ENCODE data around the gene ECT2L. TPM values are rescaled to one million over a fixed set of nuclear protein-coding genes. Genes with fewer than 3 reads are reported as not detected.

ECT2L gene
- total RNA-seq, 1 experiment from 2014 or later, result not detected

DNA sequence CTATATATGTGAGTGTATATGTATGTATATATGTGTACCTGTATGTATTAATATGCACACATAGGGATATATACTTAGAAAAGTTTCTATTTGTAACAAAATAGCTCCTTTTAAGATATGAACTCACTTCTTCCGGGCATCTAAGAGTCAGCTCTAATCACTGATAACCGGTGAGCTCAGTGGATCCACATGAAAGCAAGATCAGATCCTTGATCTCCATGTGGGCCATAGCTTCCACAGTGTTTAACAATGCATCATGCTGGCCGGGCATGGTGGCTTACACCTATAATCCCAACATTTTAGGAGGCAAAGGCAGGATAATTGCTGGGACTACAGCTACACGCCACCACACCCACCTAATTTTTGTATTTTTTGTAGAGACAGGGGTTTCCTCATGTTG is 52.6 kb downstream of the ECT2L start:
- H2AFZ ChIP-seq (ENCODE audit: low read length), result no peak overlapping the region
- H3K4me1 ChIP-seq (ENCODE audit: insufficient read depth, low read length), result no peaks in the 10 kb centered on the region
- no peak overlapping the region for H3K4ac ChIP-seq (ENCODE audit: low read depth, low read length)
- no peak overlapping the region for H3K27ac ChIP-seq (ENCODE audit: insufficient read length, low read depth, low read length)
- no peak overlapping the region for H2BK5ac ChIP-seq (ENCODE audit: insufficient read length, low read length)
- no CpG with 5 or more reads among the region's 4 CpGs for WGBS (ENCODE audit: extremely low coverage, insufficient read length, low lambda C conversion rate)
- no peaks in the 10 kb centered on the region for H3K9me3 ChIP-seq (ENCODE audit: control insufficient read depth, low read depth, low read length)
- DNase-seq, result no peak
- no peak overlapping the region for H4K5ac ChIP-seq (ENCODE audit: insufficient read length, low read depth, low read length)
- no peaks in the 10 kb centered on the region for H3K9me3 Mint-ChIP-seq
- no peaks in the 10 kb centered on the region for H3K23me2 ChIP-seq (ENCODE audit: insufficient read length, low read depth, low read length, poor library complexity, severe bottlenecking)
- no peak overlapping the region for H3K4me2 ChIP-seq (ENCODE audit: insufficient read depth, insufficient read length, low read length)
- no peaks in the 10 kb centered on the region for H4K20me1 ChIP-seq (ENCODE audit: control insufficient read depth, insufficient read depth, insufficient read length)
- H3T11ph ChIP-seq (ENCODE audit: low read length), result no peak overlapping the region
- no peak overlapping the region for H3K56ac ChIP-seq (ENCODE audit: insufficient read length, low read depth, low read length)
- H3K4me1 Mint-ChIP-seq, result peaks cover 7 to 8% of the 10 kb centered on the region in 2 experiments
- H2AK5ac ChIP-seq (ENCODE audit: insufficient read length, low read length), result no peak overlapping the region
- H3K27ac Mint-ChIP-seq, result no peak overlapping the region
- H4K91ac ChIP-seq (ENCODE audit: insufficient read length, low read depth, low read length), result no peak overlapping the region
- no peak overlapping the region for H2BK12ac ChIP-seq (ENCODE audit: insufficient read length, low read depth, low read length)
- no peaks in the 10 kb centered on the region for H3K36me3 Mint-ChIP-seq (ENCODE audit: insufficient read depth in 1 of 3, low read depth in 3 of 3)
- H3K79me1 ChIP-seq (ENCODE audit: insufficient read depth, low read depth, low read length, poor library complexity, severe bottlenecking), result no peaks in the 10 kb centered on the region
- no peak overlapping the region for H2BK20ac ChIP-seq (ENCODE audit: low read depth, low read length, poor library complexity, severe bottlenecking)
- H3K4me3 Mint-ChIP-seq, result no peak overlapping the region
- H3K27me3 ChIP-seq (ENCODE audit: insufficient read depth, low read length), result no peaks in the 10 kb centered on the region
- no peaks in the 10 kb centered on the region; the same call in none of the 2 replicates for H3K27me3 Mint-ChIP-seq (ENCODE audit: low read depth)
- TF ChIP-seq, protein P1, sequence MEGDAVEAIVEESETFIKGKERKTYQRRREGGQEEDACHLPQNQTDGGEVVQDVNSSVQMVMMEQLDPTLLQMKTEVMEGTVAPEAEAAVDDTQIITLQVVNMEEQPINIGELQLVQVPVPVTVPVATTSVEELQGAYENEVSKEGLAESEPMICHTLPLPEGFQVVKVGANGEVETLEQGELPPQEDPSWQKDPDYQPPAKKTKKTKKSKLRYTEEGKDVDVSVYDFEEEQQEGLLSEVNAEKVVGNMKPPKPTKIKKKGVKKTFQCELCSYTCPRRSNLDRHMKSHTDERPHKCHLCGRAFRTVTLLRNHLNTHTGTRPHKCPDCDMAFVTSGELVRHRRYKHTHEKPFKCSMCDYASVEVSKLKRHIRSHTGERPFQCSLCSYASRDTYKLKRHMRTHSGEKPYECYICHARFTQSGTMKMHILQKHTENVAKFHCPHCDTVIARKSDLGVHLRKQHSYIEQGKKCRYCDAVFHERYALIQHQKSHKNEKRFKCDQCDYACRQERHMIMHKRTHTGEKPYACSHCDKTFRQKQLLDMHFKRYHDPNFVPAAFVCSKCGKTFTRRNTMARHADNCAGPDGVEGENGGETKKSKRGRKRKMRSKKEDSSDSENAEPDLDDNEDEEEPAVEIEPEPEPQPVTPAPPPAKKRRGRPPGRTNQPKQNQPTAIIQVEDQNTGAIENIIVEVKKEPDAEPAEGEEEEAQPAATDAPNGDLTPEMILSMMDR (conservative IDR thresholded peaks at IDR 0.05), result no peak
- no peak overlapping the region for H4K8ac ChIP-seq (replicated peaks; ENCODE audit: insufficient read length, low read depth, low read length)
- H3K14ac ChIP-seq (ENCODE audit: insufficient read depth, low read length), result no peak overlapping the region
- H3K23ac ChIP-seq (ENCODE audit: insufficient read length, low read depth, low read length), result no peak overlapping the region
- H3K9ac ChIP-seq (ENCODE audit: extremely low read depth, insufficient read length, low read length), result no peak overlapping the region
- H3K18ac ChIP-seq (ENCODE audit: insufficient read length, low read depth, low read length), result no peak overlapping the region
- no peak overlapping the region for H2BK120ac ChIP-seq (ENCODE audit: low read depth, low read length, poor library complexity, severe bottlenecking)
- no peaks in the 10 kb centered on the region for H3K79me2 ChIP-seq (ENCODE audit: insufficient read depth, low read length)
- no peak overlapping the region for H2BK15ac ChIP-seq (ENCODE audit: low read depth, low read length)
